ENCODE data around the gene EXOC6. TPM values are rescaled to one million over a fixed set of nuclear protein-coding genes. Genes with fewer than 3 reads are reported as not detected.

EXOC6 gene
- total and polyA plus RNA-seq, 10 donors, result 7.0 to 40.0 (median 25.4) TPM

- WGBS, 5 donors, result 39 to 49% (median 45%) methylated on average over 9 of the region's 9 CpGs
- Histone ChIP-seq H3K36me3 (no peaks in the 10 kb centered on the region), H3K27me3 (replicated peaks in 1 of 7) (no peaks in the 10 kb centered on the region), H3K4me1 (peaks cover 0 to 32% (median 13%) of the 10 kb centered on the region in 6 donors), H3K27ac (peak overlapping the region in 6 of 8 donors; percentile 55 to 75 (median 68)), H3K4me3 (peak overlapping the region in 1 of 8 donors; percentile 19), H3K9me3 (no peaks in the 10 kb centered on the region)
- DNase-seq, result no peak
- intact Hi-C loops (cut with DNase I; ENCODE audit: low total_unique reads), result loop anchor here (10.0 kb wide), 1 partner anchor 52 kb away; no protein-coding TSS in a partner anchor
- TF ChIP-seq POLR2A (IDR thresholded peaks at IDR 0.05), result no peak
- TF ChIP-seq CTCF (IDR thresholded peaks at IDR 0.05 in 8 of 11, conservative IDR thresholded peaks at IDR 0.05 in 3 of 11), result peak in 9 of 11 experiments; percentile 16 to 47 (median 41)
These were observed 25.4 kb upstream of the EXOC6 start for GRCh38 chr10:92822964-92823363.

- H3K27ac ChIP-seq, result no peak overlapping the region
These were observed 22.3 kb upstream of the EXOC6 start for GRCh38 chr10:92826061-92826460.

GRCh38 chr10:92826504-92826903 lies 21.8 kb upstream of the EXOC6 start:
- H3K9me3 ChIP-seq, result no peaks in the 10 kb centered on the region
- no peak overlapping the region for H3K4me3 ChIP-seq
- no peaks in the 10 kb centered on the region for H3K36me3 ChIP-seq
- no peaks in the 10 kb centered on the region for H3K27me3 ChIP-seq (replicated peaks in 1 of 7)
- DNase-seq, result no peak
- intact Hi-C loops (cut with DNase I; ENCODE audit: low total_unique reads), result loop anchor here (10.0 kb wide), 1 partner anchor 48 kb away; no protein-coding TSS in a partner anchor
- TF ChIP-seq CTCF (IDR thresholded peaks at IDR 0.05 in 8 of 11, conservative IDR thresholded peaks at IDR 0.05 in 3 of 11) (no peak), POLR2A (IDR thresholded peaks at IDR 0.05) (no peak), POLR2AphosphoS5 (IDR thresholded peaks at IDR 0.05) (no peak)
- H3K4me1 ChIP-seq, result peaks cover 8 to 53% (median 27%) of the 10 kb centered on the region in 6 donors
- no peak overlapping the region for H3K27ac ChIP-seq

More at GRCh38 chr10:92826061-92826460, 22.3 kb upstream of the EXOC6 start:
- TF ChIP-seq POLR2A (IDR thresholded peaks at IDR 0.05) (no peak), POLR2AphosphoS5 (IDR thresholded peaks at IDR 0.05) (no peak), CTCF (IDR thresholded peaks at IDR 0.05 in 8 of 11, conservative IDR thresholded peaks at IDR 0.05 in 3 of 11) (no peak)
- DNase-seq, result no peak
- WGBS, 5 donors, result 42 to 50% (median 45%) methylated on average over 5 of the region's 5 CpGs
- Histone ChIP-seq H3K27me3 (replicated peaks in 1 of 7) (no peaks in the 10 kb centered on the region), H3K9me3 (no peaks in the 10 kb centered on the region), H3K4me1 (peaks cover 6 to 51% (median 23%) of the 10 kb centered on the region in 6 donors), H3K4me3 (no peak overlapping the region), H3K36me3 (no peaks in the 10 kb centered on the region)
- intact Hi-C loops (cut with DNase I; ENCODE audit: low total_unique reads), result loop anchor here (10.0 kb wide), 1 partner anchor 49 kb away; no protein-coding TSS in a partner anchor

GRCh38 chr10:92829042-92829785 lies 19.1 kb upstream of the EXOC6 start:
- TF ChIP-seq POLR2AphosphoS5 (IDR thresholded peaks at IDR 0.05) (no peak), POLR2A (IDR thresholded peaks at IDR 0.05) (no peak), CTCF (IDR thresholded peaks at IDR 0.05 in 8 of 11, conservative IDR thresholded peaks at IDR 0.05 in 3 of 11) (no peak)
- intact Hi-C loops (cut with DNase I; ENCODE audit: low total_unique reads), result loop anchor here (10.0 kb wide), 1 partner anchor 46 kb away; no protein-coding TSS in a partner anchor
- H3K9me3 ChIP-seq, result no peaks in the 10 kb centered on the region
- no peak overlapping the region for H3K27ac ChIP-seq
- H3K36me3 ChIP-seq, result no peaks in the 10 kb centered on the region
- H3K4me3 ChIP-seq, result no peak overlapping the region
- peaks cover 10 to 48% (median 25%) of the 10 kb centered on the region in 6 donors for H3K4me1 ChIP-seq
- no peak for DNase-seq
- 82 to 88% (median 84%) methylated on average over 10 of the region's 10 CpGs for WGBS, 5 donors
- H3K27me3 ChIP-seq (replicated peaks in 1 of 7), result no peaks in the 10 kb centered on the region
